ENCODE data around the gene TMEM107. TPM values are rescaled to one million over a fixed set of nuclear protein-coding genes. Genes with fewer than 3 reads are reported as not detected.

Gene TMEM107
- total RNA-seq, 1 experiment from 2014 or later, result 30.1 TPM

DNA sequence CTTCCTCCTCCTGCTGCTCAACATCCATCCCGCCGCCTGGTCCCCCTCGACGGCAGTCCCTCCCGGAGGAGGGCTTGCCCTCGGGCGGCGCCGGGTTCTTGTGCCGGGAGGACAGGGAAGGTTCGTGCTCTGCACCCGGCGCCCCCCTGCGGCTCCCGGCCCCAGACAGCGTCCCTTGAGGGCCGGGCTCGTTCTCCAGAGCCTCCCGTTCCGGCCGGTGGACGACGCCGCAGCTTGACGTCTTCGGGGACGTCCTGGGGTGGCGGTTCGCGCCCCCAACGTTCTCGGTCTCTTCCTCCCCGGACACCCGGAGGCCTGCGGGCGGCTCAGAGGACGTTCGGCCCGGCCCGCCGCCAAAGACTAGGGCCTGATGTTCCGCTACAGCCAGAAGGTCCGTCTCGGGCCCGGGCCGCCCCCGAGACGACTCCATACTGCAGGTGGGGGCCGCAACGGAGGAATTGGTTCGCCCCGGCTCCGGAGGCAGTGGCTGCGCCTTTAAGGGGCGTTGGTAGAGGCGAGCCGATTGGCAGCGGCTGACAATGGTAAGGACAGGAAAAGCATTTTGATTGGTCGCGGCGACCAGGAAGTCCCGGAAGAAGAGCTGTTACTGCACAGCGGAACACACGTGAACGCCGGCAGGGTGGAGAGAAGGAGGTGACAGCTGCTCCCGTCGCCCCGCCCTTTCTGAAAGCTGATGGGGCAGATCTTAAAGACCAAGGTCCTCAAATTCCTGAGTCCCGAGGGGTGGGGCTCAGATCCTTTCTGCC lies 13.7 kb upstream of the TMEM107 start, which contains the start of gene BORCS6:
BORCS6 (minus strand) TSS at position 470 of the 767 bp plus-strand sequence; CDS start at position 430, 40 bp downstream.
- peak within 1 kb of the TSS; percentile 75 to 83 for H3K4me3 ChIP-seq (replicated peaks in 1 of 2; ENCODE audit: low read depth in 1 of 2, low read length in 2 of 2)
- POLR2A ChIA-PET, result interaction anchor here (0.6 to 6.9 kb wide), 13 partner anchors 17 to 105 kb away, joined by 3 to 63 read pairs (median 4); partner anchors contain the start of genes AURKB, CTC1 and SLC25A35
- H3K4me1 ChIP-seq (ENCODE audit: control insufficient read depth in 1 of 2, insufficient read depth in 2 of 2, low read length in 2 of 2), result peaks cover 32 to 64% of the 10 kb centered on the region in 2 experiments
- RAD21 ChIA-PET (ENCODE audit: low non-redundant PET in 1 of 2, low total read pairs in 2 of 2, uncharacterized antibody in 2 of 2, unreplicated experiment in 2 of 2), result interaction anchor here in 1 of 2 experiments (0.6 to 0.9 kb wide), 2 partner anchors 29 to 32 kb away, joined by 6 to 9 read pairs; no protein-coding TSS in a partner anchor
- intact Hi-C loops (cut with micrococcal nuclease), result loop anchor here (5.0 kb wide), 1 partner anchor 53 kb away; no protein-coding TSS in a partner anchor
- H3K36me3 ChIP-seq (ENCODE audit: control insufficient read depth in 1 of 2, insufficient read depth in 2 of 2, low read length in 2 of 2), result no peaks in the 10 kb centered on the region
- DNase-seq (ENCODE audit: low read depth, low spot score) (peak; percentile 96), ATAC-seq (peak; percentile 64)
- no peak within 1 kb of the TSS for H2AFZ ChIP-seq (ENCODE audit: low read depth, low read length, poor library complexity, severe bottlenecking)
- CTCF ChIA-PET, result interaction anchor here (1.0 to 1.9 kb wide), 3 partner anchors 32 to 111 kb away, joined by 3 to 6 read pairs (median 4); no protein-coding TSS in a partner anchor
- peak within 1 kb of the TSS; percentile 89 for H3K27ac ChIP-seq (ENCODE audit: low read depth, low read length)
- H3K27me3 ChIP-seq (ENCODE audit: insufficient read depth, low read length), result no peaks in the 10 kb centered on the region
- H3K79me2 ChIP-seq (ENCODE audit: insufficient read depth, low read length), result peaks cover 14% of the 10 kb centered on the region; the same call in 1 of the 2 replicates
- H3K9ac ChIP-seq (ENCODE audit: low read length), result peak within 1 kb of the TSS; percentile 87
- BruUV-seq (replicated peaks), result TSS peak; percentile 69
- H3K9me2 ChIP-seq (ENCODE audit: insufficient read depth), result no peaks in the 10 kb centered on the region
- H3K4me2 ChIP-seq (ENCODE audit: low read length), result peak within 1 kb of the TSS; percentile 94
- no peaks in the 10 kb centered on the region for H4K20me1 ChIP-seq (ENCODE audit: insufficient read depth)
- no peaks in the 10 kb centered on the region for H3K9me3 ChIP-seq (ENCODE audit: control insufficient read depth in 1 of 2, insufficient read depth in 1 of 2, low read depth in 1 of 2, low read length in 2 of 2)
- no peak for TF ChIP-seq CBX3 (IDR thresholded peaks at IDR 0.05; ENCODE audit: low read depth)
- TF ChIP-seq, protein P1, sequence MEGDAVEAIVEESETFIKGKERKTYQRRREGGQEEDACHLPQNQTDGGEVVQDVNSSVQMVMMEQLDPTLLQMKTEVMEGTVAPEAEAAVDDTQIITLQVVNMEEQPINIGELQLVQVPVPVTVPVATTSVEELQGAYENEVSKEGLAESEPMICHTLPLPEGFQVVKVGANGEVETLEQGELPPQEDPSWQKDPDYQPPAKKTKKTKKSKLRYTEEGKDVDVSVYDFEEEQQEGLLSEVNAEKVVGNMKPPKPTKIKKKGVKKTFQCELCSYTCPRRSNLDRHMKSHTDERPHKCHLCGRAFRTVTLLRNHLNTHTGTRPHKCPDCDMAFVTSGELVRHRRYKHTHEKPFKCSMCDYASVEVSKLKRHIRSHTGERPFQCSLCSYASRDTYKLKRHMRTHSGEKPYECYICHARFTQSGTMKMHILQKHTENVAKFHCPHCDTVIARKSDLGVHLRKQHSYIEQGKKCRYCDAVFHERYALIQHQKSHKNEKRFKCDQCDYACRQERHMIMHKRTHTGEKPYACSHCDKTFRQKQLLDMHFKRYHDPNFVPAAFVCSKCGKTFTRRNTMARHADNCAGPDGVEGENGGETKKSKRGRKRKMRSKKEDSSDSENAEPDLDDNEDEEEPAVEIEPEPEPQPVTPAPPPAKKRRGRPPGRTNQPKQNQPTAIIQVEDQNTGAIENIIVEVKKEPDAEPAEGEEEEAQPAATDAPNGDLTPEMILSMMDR (IDR thresholded peaks at IDR 0.05 in 2 of 3, conservative IDR thresholded peaks at IDR 0.05 in 1 of 3; ENCODE audit: borderline replicate concordance in 1 of 3, insufficient read depth in 1 of 3, low read depth in 2 of 3, low read length in 2 of 3), result no peak
- TF ChIP-seq RAD21 (IDR thresholded peaks at IDR 0.05; ENCODE audit: low read depth), result no peak
- peak; percentile 32 for TF ChIP-seq TCF7L2 (IDR thresholded peaks at IDR 0.05; ENCODE audit: borderline replicate concordance, extremely low read depth, insufficient read depth, insufficient read length)
- peak; percentile 75 for TF ChIP-seq POLR2AphosphoS5 (IDR thresholded peaks at IDR 0.05; ENCODE audit: low read depth, low read length)
- TF ChIP-seq POLR2A (IDR thresholded peaks at IDR 0.05; ENCODE audit: borderline replicate concordance, extremely low read depth, insufficient read depth, insufficient read length), result no peak
- no peak for TF ChIP-seq SRF (IDR thresholded peaks at IDR 0.05; ENCODE audit: low read depth)
- peak; percentile 46 for TF ChIP-seq SIN3A (IDR thresholded peaks at IDR 0.05; ENCODE audit: low read depth)
- no peak for TF ChIP-seq JUND (IDR thresholded peaks at IDR 0.05)
- TF ChIP-seq ZNF274 (IDR thresholded peaks at IDR 0.05; ENCODE audit: low read depth, low read length), result no peak
- no peak for TF ChIP-seq EGR1 (IDR thresholded peaks at IDR 0.05; ENCODE audit: low read depth)
- no peak for TF ChIP-seq FOSL1 (IDR thresholded peaks at IDR 0.05; ENCODE audit: low read depth)
- peak; percentile 48; the same call in 1 of the 2 replicates for TF ChIP-seq ZFX (IDR thresholded peaks at IDR 0.05)
- peak; percentile 60 for TF ChIP-seq YY1 (IDR thresholded peaks at IDR 0.05; ENCODE audit: extremely low read depth, insufficient replicate concordance, low read depth, low read length)
- TF ChIP-seq, protein P2, sequence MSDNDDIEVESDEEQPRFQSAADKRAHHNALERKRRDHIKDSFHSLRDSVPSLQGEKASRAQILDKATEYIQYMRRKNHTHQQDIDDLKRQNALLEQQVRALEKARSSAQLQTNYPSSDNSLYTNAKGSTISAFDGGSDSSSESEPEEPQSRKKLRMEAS (IDR thresholded peaks at IDR 0.05), result peak; percentile 87
- peak; percentile 96 for TF ChIP-seq SP1 (IDR thresholded peaks at IDR 0.05; ENCODE audit: low read depth)
- no peak for TF ChIP-seq CEBPB (IDR thresholded peaks at IDR 0.05; ENCODE audit: low read depth)
- TF ChIP-seq REST (IDR thresholded peaks at IDR 0.05; ENCODE audit: low read depth), result no peak
- TF ChIP-seq ZBTB33 (IDR thresholded peaks at IDR 0.05; ENCODE audit: extremely low read depth, insufficient replicate concordance, low read length), result no peak
